IMR-90 (cell line): ENCODE results near the gene EMP1. TPM values are rescaled to one million over a fixed set of nuclear protein-coding genes. Genes with fewer than 3 reads are reported as not detected.

Source experiments
- ATAC-seq: fragments of 200-7000 bp; cut with Tn5 transposase; 2 replicates; pipeline ENCODE4 v1.9.1; 2020; ENCODE audit warnings: low read depth, mild to moderate bottlenecking, moderate library complexity
- BruUV-seq: library from RNA; stranded (reverse); fragments of 400-500 nt; replicated peaks from 2 replicates; lab custom pipeline; 2021; lab: Mats Ljungman, UMichigan
- CTCF ChIA-PET: fragments of 300-600 bp; formaldehyde crosslinking; extraction: SDS; loops from one replicate; lab custom pipeline; 2021; ENCODE audit warnings: antibody characterized with exemption; lab: Yijun Ruan, JAX
- POLR2A ChIA-PET: fragments of 300-600 bp; sonication (Branson Sonifier 250); formaldehyde crosslinking; loops from one replicate; lab custom pipeline; 2022; ENCODE audit warnings: antibody characterized with exemption; ENCODE audit not compliant: unreplicated experiment; lab: Charles Lee
- DNase-seq: peaks from one replicate; pipeline ENCODE4 v3.0.0; 2013
- H2AFZ ChIP-seq: replicated peaks from 2 replicates; pipeline ENCODE3; 2013; ENCODE audit warnings: low read length, mild to moderate bottlenecking; ENCODE audit not compliant: poor library complexity
- H2AK5ac ChIP-seq: 2 replicates; pipeline ENCODE4 v1.6.1; 2013; ENCODE audit warnings: low read depth, low read length, inconsistent platforms
- H2AK9ac ChIP-seq: replicated peaks from 2 replicates; pipeline ENCODE3; 2013; ENCODE audit warnings: mild to moderate bottlenecking, low read depth, low read length, moderate library complexity; ENCODE audit not compliant: poor library complexity
- H2BK120ac ChIP-seq: 2 replicates; pipeline ENCODE4 v1.6.1; 2013; ENCODE audit warnings: low read depth, low read length, inconsistent platforms
- H2BK15ac ChIP-seq: 3 replicates; pipeline ENCODE4 v1.6.1; 2013; ENCODE audit warnings: low read depth, low read length, inconsistent platforms
- H2BK20ac ChIP-seq: 2 replicates; pipeline ENCODE4 v1.6.1; 2013; ENCODE audit warnings: low read depth, mild to moderate bottlenecking, inconsistent platforms, low read length, moderate library complexity
- H2BK5ac ChIP-seq: 2 replicates; pipeline ENCODE4 v1.6.1; 2013; ENCODE audit warnings: mild to moderate bottlenecking, low read depth, low read length, inconsistent platforms; ENCODE audit not compliant: poor library complexity, severe bottlenecking
- H3K14ac ChIP-seq: replicated peaks from 2 replicates; pipeline ENCODE4 v1.6.1; 2013; ENCODE audit warnings: low read depth, low read length, inconsistent platforms
- H3K18ac ChIP-seq: 2 replicates; pipeline ENCODE4 v1.6.1; 2013; ENCODE audit warnings: low read depth, low read length, control low read depth
- H3K23ac ChIP-seq: 2 replicates; pipeline ENCODE4 v1.6.1; 2013; ENCODE audit warnings: low read depth, low read length, inconsistent platforms
- H3K27ac ChIP-seq: 2 replicates; pipeline ENCODE4 v1.5.1; 2013; ENCODE audit warnings: mild to moderate bottlenecking, control low read depth, low read length; ENCODE audit not compliant: insufficient read depth
- H3K27me3 ChIP-seq: 2 replicates; pipeline ENCODE4 v1.6.1; 2013; ENCODE audit warnings: low read length; ENCODE audit not compliant: control insufficient read depth, insufficient read depth
- H3K36me3 ChIP-seq: 2 replicates; pipeline ENCODE4 v1.6.1; 2013; ENCODE audit warnings: low read length, mixed read lengths; ENCODE audit not compliant: control insufficient read depth, insufficient read depth
- H3K4ac ChIP-seq: 2 replicates; pipeline ENCODE4 v1.6.1; 2013; ENCODE audit warnings: low read depth, low read length, inconsistent platforms
- H3K4me1 ChIP-seq: 2 replicates; pipeline ENCODE4 v1.6.1; 2013; ENCODE audit warnings: low read length, mixed read lengths; ENCODE audit not compliant: control insufficient read depth, insufficient read depth
- H3K4me2 ChIP-seq: 2 replicates; pipeline ENCODE4 v1.6.1; 2013; ENCODE audit warnings: low read depth, mild to moderate bottlenecking, control low read depth, low read length, moderate library complexity
- H3K4me3 ChIP-seq: 2 replicates; pipeline ENCODE4 v1.5.1; 2013; ENCODE audit warnings: low read depth, mild to moderate bottlenecking, control low read depth, low read length, moderate library complexity; ENCODE audit not compliant: insufficient read depth
- H3K56ac ChIP-seq: 2 replicates; pipeline ENCODE4 v1.6.1; 2013; ENCODE audit warnings: low read length, inconsistent platforms; ENCODE audit not compliant: insufficient read depth; ENCODE audit errors: extremely low read depth
- H3K79me1 ChIP-seq, 2 experiments: 2 replicates each; pipeline ENCODE4 v1.6.1; 2013; ENCODE audit warnings: low read length in 2 of 2, inconsistent platforms in 1 of 2, low read depth in 1 of 2
- H3K9ac ChIP-seq: 2 replicates; pipeline ENCODE4 v1.6.1; 2013; ENCODE audit warnings: low read depth, low read length, control low read depth
- H3K9me1 ChIP-seq: 2 replicates; pipeline ENCODE4 v1.6.1; 2013; ENCODE audit warnings: low read length, inconsistent platforms; ENCODE audit not compliant: insufficient read depth
- H3K9me3 ChIP-seq: 2 replicates; pipeline ENCODE4 v1.6.1; 2013; ENCODE audit warnings: low read length; ENCODE audit not compliant: control insufficient read depth, insufficient read depth
- H4K20me1 ChIP-seq: 2 replicates; pipeline ENCODE4 v1.6.1; 2013; ENCODE audit warnings: low read length, inconsistent platforms; ENCODE audit not compliant: insufficient read depth
- H4K5ac ChIP-seq: 2 replicates; pipeline ENCODE4 v1.6.1; 2013; ENCODE audit warnings: mild to moderate bottlenecking, low read depth, low read length, control low read depth
- H4K8ac ChIP-seq, 2 experiments: 2 replicates each; pipeline ENCODE4 v1.6.1; 2013; ENCODE audit warnings: low read depth in 2 of 2, low read length in 2 of 2, control low read depth in 1 of 2, inconsistent platforms in 1 of 2
- H4K91ac ChIP-seq: 2 replicates; pipeline ENCODE4 v1.6.1; 2013; ENCODE audit warnings: low read depth, low read length, inconsistent platforms; ENCODE audit not compliant: insufficient read depth
- BHLHE40 ChIP-seq: fragments of 150-350 bp; IDR thresholded peaks from 2 replicates; pipeline ENCODE4 v1.6.1; 2016; ENCODE audit warnings: mild to moderate bottlenecking, low read depth, low read length
- CHD1 ChIP-seq: IDR thresholded peaks from 2 replicates; pipeline ENCODE4 v1.6.1; 2012; ENCODE audit warnings: low read depth, low read length, improper control_type of control experiment
- CTCF ChIP-seq: conservative IDR thresholded peaks from 2 replicates; pipeline ENCODE4 v1.5.1; 2012; ENCODE audit warnings: mild to moderate bottlenecking, low read depth, low read length, improper control_type of control experiment
- MAFK ChIP-seq: IDR thresholded peaks from 2 replicates; pipeline ENCODE4 v1.6.1; 2012; ENCODE audit warnings: low read depth, low read length, improper control_type of control experiment
- NFE2L2 ChIP-seq: fragments of 150-350 bp; IDR thresholded peaks from 2 replicates; pipeline ENCODE4 v1.6.1; 2016; ENCODE audit warnings: low read depth, mild to moderate bottlenecking, low read length
- POLR2A ChIP-seq: IDR thresholded peaks from 2 replicates; pipeline ENCODE4 v1.6.1; 2012; ENCODE audit warnings: mild to moderate bottlenecking, low read depth, low read length
- RAD21 ChIP-seq: IDR thresholded peaks from 2 replicates; pipeline ENCODE4 v1.6.1; 2012; ENCODE audit warnings: low read length, improper control_type of control experiment
- RCOR1 ChIP-seq: IDR thresholded peaks from 2 replicates; pipeline ENCODE4 v1.6.1; 2012; ENCODE audit warnings: mild to moderate bottlenecking, low read length, improper control_type of control experiment; ENCODE audit not compliant: insufficient replicate concordance
- RFX5 ChIP-seq: IDR thresholded peaks from 2 replicates; pipeline ENCODE4 v1.8.0; 2012; ENCODE audit warnings: low read depth, mild to moderate bottlenecking, low read length, moderate library complexity
- SMC3 ChIP-seq: fragments of 150-350 bp; IDR thresholded peaks from 2 replicates; pipeline ENCODE4 v1.6.1; 2016; ENCODE audit warnings: low read depth, mild to moderate bottlenecking, antibody characterized with exemption, low read length, moderate library complexity
- WGBS, 2 experiments: methylation state at CpG; one replicate each; pipeline versions ENCODE4 v1.1.5 to v1.1.7; 2013; ENCODE audit warnings: missing lambda C conversion rate in 2 of 2; ENCODE audit not compliant: insufficient read length in 1 of 2; ENCODE audit errors: extremely low coverage in 2 of 2; 5-methylcytosine and 5-hydroxymethylcytosine counted together
- dilution Hi-C: fragments of 300-500 bp; cut with HindIII; formaldehyde crosslinking; loops from one replicate; pipeline ENCODE4 v1.14.3; 2018; ENCODE audit warnings: low sequenced_read_pairs; ENCODE audit not compliant: unreplicated experiment
- in situ Hi-C: fragments of 300-500 bp; cut with MboI; formaldehyde crosslinking; loops from 3 replicates; pipeline ENCODE4 v1.14.3; 2019; ENCODE audit warnings: low sequenced_read_pairs, inconsistent platforms, mixed read lengths
- intact Hi-C: fragments of 100-400 bp; cut with micrococcal nuclease; formaldehyde crosslinking; loops from 2 replicates; pipeline ENCODE4 v1.10.0; 2022
- polyA plus RNA-seq, 3 experiments: library from polyadenylated mRNA; depleted of rRNA; stranded (reverse); fragments of >200 nt; gene quantifications; 2 replicates each; pipeline ENCODE4 v1.2.3, GENCODE V29; 2012; ENCODE audit warnings: low replicate concordance in 1 of 3
- total RNA-seq: library from RNA; depleted of rRNA; stranded (reverse); fragments of >200 nt; gene quantifications from 2 replicates; pipeline ENCODE4 v1.2.3, GENCODE V29; 2012
- TF ChIP-seq, protein P1 (sequence below): fragments of 150-350 bp; IDR thresholded peaks from 2 replicates; pipeline ENCODE4 v1.6.1; 2017; ENCODE audit warnings: mild to moderate bottlenecking, antibody characterized with exemption, low read length, low read depth
- TF ChIP-seq, protein P2 (sequence below): fragments of 150-350 bp; IDR thresholded peaks from 2 replicates; pipeline ENCODE4 v1.6.1; 2016; ENCODE audit warnings: low read depth, mild to moderate bottlenecking, low read length, moderate library complexity, borderline replicate concordance

EMP1 gene
- total and polyA plus RNA-seq, 2 of the 4 experiments (the other 2 are of a cell fraction), result 137 to 201 TPM

- no peak overlapping the region for H3K18ac ChIP-seq
- no peak overlapping the region for H3K56ac ChIP-seq
- H2BK120ac ChIP-seq, result peak overlapping the region; percentile 60
- H4K20me1 ChIP-seq, result no peaks in the 10 kb centered on the region
- H3K4me1 ChIP-seq, result no peaks in the 10 kb centered on the region
- no peak overlapping the region for H4K91ac ChIP-seq
- H3K9me1 ChIP-seq, result no peaks in the 10 kb centered on the region
- H4K8ac ChIP-seq, result no peak overlapping the region
- H2BK15ac ChIP-seq, result no peak overlapping the region; the same call in 2 of the 3 replicates
- peak overlapping the region; percentile 63; the same call in 1 of the 2 replicates for H2BK20ac ChIP-seq
- ChIA-PET CTCF (interaction anchor here (0.8 to 1.9 kb wide), 4 partner anchors 14 to 210 kb away, joined by 3 to 9 read pairs (median 6); no protein-coding TSS in a partner anchor), POLR2A (no interaction called here)
- no peak overlapping the region for H3K4me3 ChIP-seq
- no peak overlapping the region for H3K9ac ChIP-seq
- dilution Hi-C loops (no loop called here), in situ Hi-C loops (loop anchor here (10.0 kb wide), 1 partner anchor 439 kb away; no protein-coding TSS in a partner anchor), intact Hi-C loops (loop anchor here (1.0 to 5.0 kb wide), 3 partner anchors 136 to 318 kb away; no protein-coding TSS in a partner anchor)
- H3K27ac ChIP-seq, result no peak overlapping the region
- H3K36me3 ChIP-seq, result no peaks in the 10 kb centered on the region
- no peak overlapping the region for H3K14ac ChIP-seq
- H2AK5ac ChIP-seq, result peak overlapping the region; percentile 44
- no peaks in the 10 kb centered on the region for H3K27me3 ChIP-seq
- WGBS, 2 experiments, result 61% methylated on average over 5 of the region's 8 CpGs; no CpG with 5 or more reads in 1 of the 2 experiments
- no peak overlapping the region for H3K4me2 ChIP-seq
- H3K23ac ChIP-seq, result no peak overlapping the region
- peak; percentile 70 for DNase-seq
- no peak overlapping the region for H2AK9ac ChIP-seq
- H3K9me3 ChIP-seq, result peaks cover 3% of the 10 kb centered on the region
- H3K4ac ChIP-seq, result peak overlapping the region; percentile 49; the same call in 1 of the 2 replicates
- ATAC-seq, result peak; percentile 98
- H4K5ac ChIP-seq, result no peak overlapping the region
- H2BK5ac ChIP-seq, result no peak overlapping the region
- H3K79me1 ChIP-seq, result no peaks in the 10 kb centered on the region
- BruUV-seq, result no TSS peak
- no peak for TF ChIP-seq NFE2L2
- TF ChIP-seq BHLHE40, result no peak
- TF ChIP-seq, protein P1, sequence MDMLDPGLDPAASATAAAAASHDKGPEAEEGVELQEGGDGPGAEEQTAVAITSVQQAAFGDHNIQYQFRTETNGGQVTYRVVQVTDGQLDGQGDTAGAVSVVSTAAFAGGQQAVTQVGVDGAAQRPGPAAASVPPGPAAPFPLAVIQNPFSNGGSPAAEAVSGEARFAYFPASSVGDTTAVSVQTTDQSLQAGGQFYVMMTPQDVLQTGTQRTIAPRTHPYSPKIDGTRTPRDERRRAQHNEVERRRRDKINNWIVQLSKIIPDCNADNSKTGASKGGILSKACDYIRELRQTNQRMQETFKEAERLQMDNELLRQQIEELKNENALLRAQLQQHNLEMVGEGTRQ, result no peak
- peak; percentile 96 for TF ChIP-seq SMC3
- peak; percentile 92 for TF ChIP-seq RAD21
- peak; percentile 90 for TF ChIP-seq CTCF
- TF ChIP-seq POLR2A, result no peak
- no peak for TF ChIP-seq CHD1
- no peak for TF ChIP-seq RFX5
- TF ChIP-seq, protein P2, sequence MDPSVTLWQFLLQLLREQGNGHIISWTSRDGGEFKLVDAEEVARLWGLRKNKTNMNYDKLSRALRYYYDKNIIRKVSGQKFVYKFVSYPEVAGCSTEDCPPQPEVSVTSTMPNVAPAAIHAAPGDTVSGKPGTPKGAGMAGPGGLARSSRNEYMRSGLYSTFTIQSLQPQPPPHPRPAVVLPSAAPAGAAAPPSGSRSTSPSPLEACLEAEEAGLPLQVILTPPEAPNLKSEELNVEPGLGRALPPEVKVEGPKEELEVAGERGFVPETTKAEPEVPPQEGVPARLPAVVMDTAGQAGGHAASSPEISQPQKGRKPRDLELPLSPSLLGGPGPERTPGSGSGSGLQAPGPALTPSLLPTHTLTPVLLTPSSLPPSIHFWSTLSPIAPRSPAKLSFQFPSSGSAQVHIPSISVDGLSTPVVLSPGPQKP, result no peak
- no peak for TF ChIP-seq RCOR1
- TF ChIP-seq MAFK, result no peak
- H2AFZ ChIP-seq, result peak overlapping the region; percentile 78
Observed at GRCh38 chr12:13233830-13234641, 37.5 kb downstream of the EMP1 start.
